GM18526 (cell line): Measurements from ENCODE around the gene ADARB2.

Experiments
- POLR2A ChIP-seq: IDR thresholded peaks from 3 replicates; pipeline ENCODE4 v1.6.1; 2011; ENCODE audit not compliant: insufficient read length; ENCODE audit errors: extremely low read depth

ADARB2 gene

DNA sequence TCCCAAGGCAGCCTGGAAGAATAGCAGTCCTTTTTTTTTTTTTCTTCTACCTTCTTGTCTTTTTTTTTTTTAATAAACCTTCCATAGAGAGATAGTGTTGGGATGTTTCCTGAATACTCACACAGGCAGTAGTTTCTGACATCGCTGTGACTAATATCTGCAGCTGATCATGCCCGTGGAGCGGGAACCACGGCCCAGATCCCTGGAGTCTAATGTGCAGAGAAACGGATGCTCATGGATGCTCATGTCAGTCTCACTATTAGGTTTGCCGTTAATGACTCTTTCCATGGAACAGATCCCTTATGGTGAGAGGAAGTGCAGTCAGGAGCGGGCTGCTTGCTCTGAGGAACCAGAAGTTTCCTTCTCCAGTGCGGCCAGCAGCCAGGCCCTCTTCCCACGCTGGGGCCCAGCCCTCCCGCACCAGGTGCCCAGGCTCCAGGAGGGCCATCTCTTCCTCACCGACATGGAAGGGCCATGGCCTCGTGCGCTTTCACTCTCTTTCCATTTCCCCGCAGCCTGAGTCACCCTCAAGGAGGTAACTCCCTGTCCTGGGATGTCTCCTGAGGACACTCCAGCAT is 548.7 kb downstream of the ADARB2 start:
- no peak for TF ChIP-seq POLR2A

DNA sequence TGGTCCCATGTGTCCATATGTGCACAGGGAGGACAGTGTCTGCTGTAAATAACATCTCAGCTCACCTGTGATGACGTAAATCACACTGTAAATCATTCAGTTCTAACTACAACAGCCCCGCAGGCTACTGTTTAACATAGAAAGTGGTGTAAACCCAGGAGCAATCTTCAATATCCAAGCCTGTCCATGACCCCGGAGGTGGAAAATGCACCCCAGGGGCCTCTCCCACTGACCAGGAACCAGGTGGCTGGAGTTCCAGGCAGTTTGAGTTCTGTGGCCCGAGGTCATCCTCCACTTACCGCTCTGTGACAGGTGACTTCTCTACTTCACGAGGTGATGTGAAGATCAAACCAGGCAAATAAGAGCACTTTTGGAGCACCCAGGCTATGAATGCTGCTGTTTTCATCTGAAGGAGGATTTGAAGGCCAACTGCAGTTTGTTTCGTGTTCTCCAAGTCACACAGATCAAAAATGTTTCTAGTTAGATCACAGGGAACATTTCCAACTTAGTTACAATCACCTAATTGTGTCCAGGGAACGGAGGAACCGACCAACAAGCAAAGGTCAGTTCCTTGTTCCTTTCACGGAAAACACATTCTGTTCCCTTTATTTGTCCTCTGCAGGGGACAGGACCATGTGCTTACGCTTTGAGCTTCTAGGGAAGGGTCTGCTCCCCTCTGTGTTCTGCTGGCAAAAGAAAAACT is 549.3 kb downstream of the ADARB2 start:
- TF ChIP-seq POLR2A = no peak

DNA sequence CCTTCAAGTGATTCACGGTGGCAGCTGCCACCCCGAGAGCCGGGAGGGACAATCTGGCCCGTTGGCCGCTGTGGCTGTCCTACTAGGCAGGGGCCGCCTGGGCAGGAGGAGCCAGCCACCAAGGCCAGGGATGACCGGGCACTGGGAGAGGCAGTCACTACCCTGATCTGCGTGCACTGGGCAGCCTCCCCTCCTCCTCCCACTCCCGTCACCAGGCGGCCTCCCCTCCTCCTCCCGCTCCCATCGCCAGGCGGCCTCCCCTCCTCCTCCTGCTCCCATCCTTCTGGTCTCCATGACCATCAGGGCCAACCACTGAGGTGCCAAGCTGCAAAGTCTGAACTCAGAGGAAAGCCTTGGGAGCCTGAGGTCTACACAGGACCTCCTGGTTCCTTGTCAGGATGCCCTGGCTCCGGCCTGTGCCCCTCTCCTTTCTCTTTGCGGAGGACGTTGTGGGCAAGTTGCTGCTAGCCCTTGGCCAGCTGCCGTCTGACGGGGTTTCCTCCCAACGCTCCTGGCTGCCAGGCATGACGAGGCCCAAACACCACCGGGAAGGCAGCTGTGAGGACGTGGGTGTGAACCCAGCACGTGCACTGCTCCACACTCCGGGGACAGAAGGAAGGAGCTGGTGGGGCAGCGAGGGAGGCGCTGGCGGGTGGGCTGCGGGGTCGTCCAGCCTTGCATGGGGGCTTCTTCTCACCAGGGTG is 550.0 kb downstream of the ADARB2 start:
- no peak for TF ChIP-seq POLR2A

DNA sequence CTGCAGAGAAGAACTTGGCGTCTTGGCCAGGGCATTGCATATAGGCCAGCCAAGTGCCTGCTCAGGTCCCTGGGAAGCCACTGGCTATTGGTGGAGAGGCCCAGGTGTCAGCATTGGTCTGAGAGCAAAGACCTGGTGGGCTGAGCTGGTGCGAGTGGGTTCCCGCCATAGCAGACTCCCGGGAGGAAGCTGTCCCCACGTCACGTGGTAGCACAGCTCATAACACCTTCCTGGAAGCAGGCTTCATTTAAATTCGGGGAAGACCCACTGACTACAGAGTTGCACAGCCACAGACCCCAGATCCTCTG is 550.7 kb downstream of the ADARB2 start:
- no peak for TF ChIP-seq POLR2A

DNA sequence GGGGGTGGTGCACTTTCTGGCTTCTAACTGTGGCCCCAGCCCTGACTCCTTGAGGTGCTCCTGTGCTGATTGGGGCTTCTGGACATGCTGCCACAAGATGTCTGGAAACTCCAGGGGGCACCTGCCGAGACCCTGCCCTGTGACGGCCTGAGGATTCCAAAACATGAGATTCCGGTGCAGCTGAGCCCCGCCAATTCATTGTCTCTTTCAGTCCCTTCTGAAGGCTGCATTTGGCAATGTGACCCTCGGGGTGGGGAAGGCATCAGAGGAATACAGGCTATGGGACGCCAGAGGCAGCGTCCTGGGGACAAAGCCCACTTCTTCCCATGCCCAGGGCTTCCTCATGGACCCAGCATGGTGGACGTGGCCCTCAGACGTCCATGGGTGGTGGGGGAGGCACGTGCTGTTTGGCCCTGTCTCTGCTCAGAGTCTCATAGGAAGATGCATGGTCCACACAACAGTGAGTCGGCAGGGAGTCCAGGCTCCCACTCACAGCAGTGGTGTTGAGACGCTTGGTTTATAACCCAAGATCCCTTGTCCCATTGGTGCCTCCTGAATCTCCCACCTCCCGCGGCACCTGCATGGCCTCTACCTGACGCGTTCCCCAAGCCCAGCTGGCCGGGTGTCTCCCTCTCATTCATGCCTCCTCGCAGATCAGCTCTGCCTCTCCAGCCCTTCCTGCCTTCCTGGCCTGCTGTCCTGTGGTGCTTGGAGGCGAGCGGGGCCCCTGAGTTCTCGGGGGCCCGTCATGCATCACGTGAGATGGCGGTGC is 551.2 kb downstream of the ADARB2 start:
- TF ChIP-seq POLR2A = no peak

DNA sequence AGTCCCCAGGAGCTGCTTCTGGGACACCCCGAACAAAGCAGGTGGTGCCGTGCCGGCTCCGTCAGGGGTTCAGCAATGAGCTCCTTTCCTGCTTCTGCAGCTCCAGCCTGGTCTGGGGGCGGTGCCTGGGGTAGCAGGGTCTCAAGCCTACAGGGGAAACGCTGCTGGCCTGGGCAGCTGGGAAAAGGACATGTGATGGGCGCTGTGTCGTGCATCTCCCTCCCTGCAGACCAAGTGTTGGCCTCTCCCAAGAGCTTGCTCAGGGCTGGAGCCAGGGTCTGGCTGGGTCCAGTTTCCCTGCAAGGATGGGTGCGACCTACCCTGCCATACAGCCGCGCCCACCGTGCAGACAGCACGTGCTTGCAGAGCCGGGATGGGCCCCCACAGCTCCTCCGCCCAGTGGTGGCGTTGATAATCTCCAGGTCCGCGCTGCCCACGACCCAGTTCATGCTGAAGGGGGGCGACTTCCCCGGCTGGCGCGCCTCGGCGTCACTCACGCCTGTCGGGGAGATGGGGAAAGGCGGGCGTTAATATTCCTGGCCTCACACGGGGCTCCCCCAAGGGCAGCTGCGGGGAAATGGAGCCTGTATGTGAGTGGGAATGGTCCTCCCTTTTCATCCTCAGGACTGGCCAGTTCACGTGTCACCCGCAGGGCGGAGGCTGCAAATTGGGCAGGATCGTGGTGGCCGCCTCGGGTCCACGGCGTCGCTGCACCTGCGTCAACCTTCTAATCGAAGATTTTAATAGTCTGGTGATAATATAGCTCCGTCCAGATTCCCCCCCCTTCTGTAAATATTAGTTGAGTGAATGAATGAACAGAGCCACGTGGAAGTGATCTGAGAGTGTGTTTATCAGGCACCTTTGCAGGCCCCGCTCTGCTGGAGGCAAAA is 552.5 kb downstream of the ADARB2 start:
- no peak for TF ChIP-seq POLR2A

DNA sequence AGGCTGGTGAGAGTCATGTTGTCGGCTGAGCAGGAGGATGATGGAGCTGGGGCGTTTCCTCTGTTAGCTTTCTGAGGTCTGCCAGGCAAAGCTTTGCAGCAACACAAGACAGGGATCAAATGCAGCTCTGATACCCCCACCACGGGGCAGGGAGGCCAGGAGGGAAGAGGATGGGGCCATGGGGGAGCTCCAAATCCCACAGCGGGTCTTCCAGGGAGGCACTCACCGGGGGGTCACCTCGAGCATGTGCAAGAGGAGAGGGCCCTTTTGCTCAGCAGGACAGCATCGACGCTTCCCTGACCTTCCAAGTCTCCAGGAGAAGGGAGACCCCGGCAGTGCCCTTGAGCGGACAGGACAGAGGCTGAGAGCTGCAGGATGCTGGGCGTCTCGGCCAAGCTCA is 553.6 kb downstream of the ADARB2 start:
- no peak for TF ChIP-seq POLR2A

DNA sequence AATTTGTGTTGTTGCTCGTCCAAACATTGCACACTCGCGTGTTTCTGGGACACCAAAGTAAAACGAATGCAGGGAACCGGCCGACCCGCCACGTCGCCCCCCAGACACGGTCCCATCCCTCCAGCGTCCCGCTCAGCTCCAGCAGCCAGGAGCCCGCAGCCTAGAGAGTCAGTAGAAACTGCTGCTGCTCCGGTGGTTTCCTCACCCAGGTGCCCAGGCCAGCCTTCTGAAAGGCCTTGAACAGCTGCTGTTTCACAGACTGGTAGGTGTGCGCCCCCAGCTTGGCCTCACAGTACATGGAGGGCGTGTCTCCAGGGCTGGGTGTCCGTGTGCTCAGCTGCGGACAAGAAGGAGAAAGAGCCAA is 554.3 kb downstream of the ADARB2 start:
- no peak for TF ChIP-seq POLR2A

DNA sequence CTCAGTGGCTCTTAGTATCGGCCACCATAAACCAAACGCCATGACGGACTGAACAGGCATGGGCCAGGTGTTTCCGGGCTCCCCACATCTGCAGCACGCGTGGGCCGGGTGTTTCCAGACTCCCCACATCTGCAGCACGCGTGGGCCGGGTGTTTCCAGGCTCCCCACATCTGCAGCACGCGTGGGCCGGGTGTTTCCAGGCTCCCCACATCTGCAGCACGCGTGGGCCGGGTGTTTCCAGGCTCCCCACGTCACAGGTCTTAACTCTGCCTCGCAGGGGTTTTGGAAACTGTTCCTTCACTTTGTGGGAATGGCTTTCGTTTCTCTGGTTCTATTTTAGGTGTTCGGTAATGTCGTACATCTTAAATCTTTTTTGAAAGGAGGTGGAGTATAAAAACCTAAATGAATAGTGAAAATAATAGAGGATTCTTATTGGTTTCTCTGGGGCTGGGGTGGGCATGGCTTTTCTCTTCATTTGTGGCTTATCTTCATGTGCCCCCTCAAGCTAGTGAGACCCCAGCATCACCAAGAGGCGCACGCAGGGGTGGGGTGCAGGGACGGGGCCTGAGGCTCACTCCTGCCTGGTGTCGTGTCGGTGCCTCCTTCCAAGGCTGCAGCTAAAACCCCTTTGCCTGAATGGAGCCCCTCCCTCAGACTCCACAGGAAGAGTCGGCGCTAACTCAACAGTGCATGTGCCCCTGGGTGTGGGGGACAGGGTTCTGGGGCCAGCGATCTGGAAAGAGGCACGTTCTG is 554.9 kb downstream of the ADARB2 start:
- TF ChIP-seq POLR2A = no peak

DNA sequence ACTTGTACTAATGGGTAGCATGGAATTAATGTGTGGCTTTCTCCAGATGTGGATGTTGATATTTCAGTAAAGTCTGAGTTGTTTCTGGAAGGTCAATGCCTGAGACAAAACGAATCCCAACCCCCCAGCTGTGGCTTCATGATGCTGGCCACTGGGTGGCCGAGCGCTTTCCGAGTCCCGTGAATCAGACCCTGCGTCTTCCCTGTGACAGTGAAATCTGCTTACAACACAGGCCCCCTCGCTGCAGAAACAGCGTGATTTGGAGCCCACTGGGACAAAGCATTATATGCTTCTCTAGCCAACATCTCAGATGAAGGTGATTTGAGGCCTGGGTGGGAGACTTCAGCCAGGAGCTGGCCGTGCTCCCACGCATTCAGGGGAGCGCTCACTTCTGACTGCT is 556.5 kb downstream of the ADARB2 start:
- TF ChIP-seq POLR2A = no peak

DNA sequence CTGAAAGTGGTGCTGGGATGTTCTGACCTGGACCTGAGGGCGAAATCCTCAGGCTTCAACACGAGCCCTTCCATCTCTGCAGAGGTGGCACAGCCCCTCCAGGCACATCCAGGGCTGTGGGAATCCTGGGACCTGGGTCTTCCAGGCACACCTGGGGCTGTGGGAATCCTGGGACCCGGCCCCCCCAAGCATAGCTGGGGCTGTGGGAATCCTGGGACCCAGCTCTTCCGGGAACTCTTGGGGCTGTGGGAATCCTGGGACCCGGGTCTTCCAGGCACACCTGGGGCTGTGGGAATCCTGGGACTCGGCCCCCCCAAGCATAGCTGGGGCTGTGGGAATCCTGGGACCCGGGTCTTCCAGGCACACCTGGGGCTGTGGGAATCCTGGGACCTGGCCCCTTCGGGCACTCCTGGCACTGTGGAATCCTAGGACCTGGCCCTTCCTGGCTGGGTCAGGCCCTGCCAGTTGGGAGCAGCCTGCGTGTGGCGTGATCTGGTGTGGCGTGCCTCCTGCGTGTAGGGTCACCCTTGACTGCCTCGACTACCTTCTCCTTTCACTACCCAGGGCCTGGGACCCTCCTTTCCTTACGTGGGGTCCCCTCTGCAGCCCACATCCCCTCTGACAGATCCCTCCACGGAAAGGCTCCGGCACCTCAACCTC is 557.1 kb downstream of the ADARB2 start:
- TF ChIP-seq POLR2A = no peak

DNA sequence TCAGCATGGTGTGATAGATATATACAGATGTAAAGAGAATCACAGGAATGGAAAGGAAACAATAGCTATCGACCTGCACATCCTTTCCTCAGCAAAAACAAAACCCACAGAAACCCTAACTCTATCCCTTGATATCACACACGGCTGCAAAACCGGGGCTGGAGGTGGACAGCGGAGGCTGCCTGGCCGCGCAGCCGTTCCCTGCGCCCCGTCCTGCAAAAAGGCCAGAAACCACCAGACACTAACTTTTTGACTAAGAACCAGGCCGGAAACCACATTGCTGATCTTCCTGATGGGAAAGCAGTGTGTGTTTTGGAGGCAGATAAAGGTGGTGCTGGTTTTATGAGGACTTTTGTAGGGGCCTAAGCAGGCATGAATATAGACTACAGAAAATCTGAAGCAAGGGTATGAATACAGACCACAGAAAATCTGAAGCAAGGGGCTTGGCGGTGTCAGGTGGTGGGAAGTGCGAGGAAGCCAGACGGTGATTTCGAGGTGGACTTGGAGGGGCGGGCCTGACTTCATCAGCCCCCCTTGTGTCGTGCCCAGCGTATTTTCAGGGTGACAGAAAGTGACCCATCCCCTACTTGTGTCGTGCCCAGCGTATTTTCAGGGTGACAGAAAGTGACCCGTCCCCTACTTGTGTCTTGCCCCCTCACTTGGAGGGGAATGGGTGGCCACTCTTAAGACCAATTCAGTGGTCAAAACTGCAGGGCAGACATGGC is 557.8 kb downstream of the ADARB2 start:
- no peak for TF ChIP-seq POLR2A

DNA sequence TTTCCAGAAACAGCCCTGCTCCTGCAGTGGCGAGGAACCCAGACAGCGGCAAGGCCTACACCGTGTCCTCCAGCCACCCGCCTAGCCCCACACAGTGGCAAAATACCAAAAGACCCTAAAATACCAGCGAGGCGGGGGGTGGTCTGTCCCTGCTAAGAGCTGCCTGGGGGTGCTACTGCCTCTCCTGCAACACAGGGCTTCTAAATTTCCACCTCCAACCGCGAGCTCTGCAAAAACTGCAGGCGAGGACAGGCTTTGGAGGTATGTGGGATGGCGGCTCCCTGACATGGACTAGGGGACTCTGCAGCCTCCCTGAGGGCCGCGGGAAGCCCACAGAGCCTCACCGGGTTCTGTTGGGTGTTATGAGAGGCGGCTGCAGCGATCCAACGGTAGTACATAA is 558.8 kb downstream of the ADARB2 start:
- no peak for TF ChIP-seq POLR2A

DNA sequence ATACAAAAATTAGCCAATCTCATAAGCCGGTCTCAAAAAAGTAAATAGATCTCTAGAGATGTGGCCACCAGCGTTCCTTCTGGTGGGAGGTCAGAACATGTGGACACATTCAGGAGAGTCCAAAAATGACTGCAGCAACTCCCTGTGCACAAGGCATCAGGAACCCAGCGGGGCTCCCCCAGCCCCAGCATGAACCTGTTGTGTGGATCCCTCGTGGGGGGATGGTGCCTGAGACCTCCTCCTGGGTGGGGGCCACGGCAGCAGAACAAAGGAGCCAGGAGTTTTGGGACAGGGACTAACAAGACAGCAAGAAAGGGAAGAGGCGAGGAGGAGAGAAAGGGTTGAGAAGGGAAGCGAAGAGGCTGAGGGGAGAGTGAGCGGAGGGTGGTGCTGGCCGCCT is 559.4 kb downstream of the ADARB2 start:
- no peak for TF ChIP-seq POLR2A
